SU-DHL-6 (cell line): ENCODE results near the gene ZNF584.

Experiments
- H2AFZ ChIP-seq: fragments of 200-600 bp; sonication (generic); 2 replicates; pipeline ENCODE4 v1.6.1; 2014; ENCODE audit warnings: low read depth, mild to moderate bottlenecking, moderate library complexity, mixed read lengths, antibody characterized with exemption, low read length; ENCODE audit not compliant: severe bottlenecking
- H3F3A ChIP-seq: fragments of 200-600 bp; shearing (Covaris generic); 2 replicates; pipeline ENCODE4 v1.6.0; 2016; ENCODE audit warnings: antibody characterized with exemption, mild to moderate bottlenecking; ENCODE audit not compliant: insufficient read depth
- H3K27ac ChIP-seq: fragments of 200-600 bp; sonication (generic); 2 replicates; pipeline ENCODE4 v1.5.1; 2016; ENCODE audit warnings: low read depth, mild to moderate bottlenecking, low read length, moderate library complexity, mixed read lengths
- H3K27me3 ChIP-seq: fragments of 200-600 bp; sonication (generic), shearing (Covaris generic); 2 replicates; pipeline ENCODE4 v1.6.0; 2014; ENCODE audit warnings: mild to moderate bottlenecking, low read length
- H3K36me3 ChIP-seq: fragments of 200-600 bp; sonication (generic); 2 replicates; pipeline ENCODE4 v1.6.1; 2014; ENCODE audit warnings: mild to moderate bottlenecking, low read length, mixed read lengths
- H3K4me2 ChIP-seq: fragments of 300-600, 200-600 bp; shearing (Covaris generic), sonication (generic); 2 replicates; pipeline ENCODE4 v1.6.0; 2014; ENCODE audit warnings: low read length, low read depth, mild to moderate bottlenecking; ENCODE audit not compliant: poor library complexity, severe bottlenecking
- H3K4me3 ChIP-seq: fragments of 200-600 bp; sonication (generic); 2 replicates; pipeline ENCODE4 v1.5.1; 2014; ENCODE audit warnings: antibody characterized with exemption, low read length, mild to moderate bottlenecking, mixed read lengths; ENCODE audit not compliant: insufficient read depth, poor library complexity, severe bottlenecking
- H3K79me2 ChIP-seq: fragments of 200-600 bp; sonication (generic); 2 replicates; pipeline ENCODE4 v1.6.1; 2014; ENCODE audit warnings: mild to moderate bottlenecking, low read length, moderate library complexity; ENCODE audit not compliant: insufficient read depth
- H3K9ac ChIP-seq: fragments of 200-600 bp; sonication (generic); 2 replicates; pipeline ENCODE4 v1.7.0; 2014; ENCODE audit warnings: mild to moderate bottlenecking, low read length
- H3K9me2 ChIP-seq: fragments of 200-600 bp; sonication (generic); replicated peaks from 2 replicates; pipeline ENCODE4 v1.6.1; 2014; ENCODE audit warnings: low read length; ENCODE audit not compliant: insufficient read depth
- H3K9me3 ChIP-seq: fragments of 200-600 bp; sonication (generic); 2 replicates; pipeline ENCODE4 v1.6.1; 2014; ENCODE audit warnings: low read length, mixed read lengths; ENCODE audit not compliant: insufficient read depth
- H4K20me1 ChIP-seq: fragments of 200-600 bp; sonication (generic); 2 replicates; pipeline ENCODE4 v1.6.1; 2014; ENCODE audit warnings: low read depth, mild to moderate bottlenecking, antibody characterized with exemption, low read length, moderate library complexity, mixed read lengths
- EZH2phosphoT487 ChIP-seq: fragments of 200-600 bp; sonication (generic), shearing (Covaris generic); conservative IDR thresholded peaks from 2 replicates; pipeline ENCODE4 v1.6.1; 2018; ENCODE audit warnings: mild to moderate bottlenecking, antibody characterized with exemption, low read length, moderate library complexity, mixed read lengths
- TF ChIP-seq, protein P1 (sequence below): fragments of 200-600 bp; sonication (generic); IDR thresholded peaks from one replicate; pipeline ENCODE4 v1.5.1; 2017; ENCODE audit warnings: antibody characterized with exemption, mild to moderate bottlenecking, low read length, moderate library complexity; ENCODE audit not compliant: insufficient read depth, poor library complexity, severe bottlenecking

ZNF584 gene

GRCh38 chr19:58406818-58407657 lies 1.4 kb upstream of the ZNF584 start:
- peak overlapping the region; percentile 72 for H3K9ac ChIP-seq
- H3K36me3 ChIP-seq = no peaks in the 10 kb centered on the region
- no peaks in the 10 kb centered on the region for H3K79me2 ChIP-seq
- TF ChIP-seq EZH2phosphoT487 = no peak
- TF ChIP-seq, protein P1, sequence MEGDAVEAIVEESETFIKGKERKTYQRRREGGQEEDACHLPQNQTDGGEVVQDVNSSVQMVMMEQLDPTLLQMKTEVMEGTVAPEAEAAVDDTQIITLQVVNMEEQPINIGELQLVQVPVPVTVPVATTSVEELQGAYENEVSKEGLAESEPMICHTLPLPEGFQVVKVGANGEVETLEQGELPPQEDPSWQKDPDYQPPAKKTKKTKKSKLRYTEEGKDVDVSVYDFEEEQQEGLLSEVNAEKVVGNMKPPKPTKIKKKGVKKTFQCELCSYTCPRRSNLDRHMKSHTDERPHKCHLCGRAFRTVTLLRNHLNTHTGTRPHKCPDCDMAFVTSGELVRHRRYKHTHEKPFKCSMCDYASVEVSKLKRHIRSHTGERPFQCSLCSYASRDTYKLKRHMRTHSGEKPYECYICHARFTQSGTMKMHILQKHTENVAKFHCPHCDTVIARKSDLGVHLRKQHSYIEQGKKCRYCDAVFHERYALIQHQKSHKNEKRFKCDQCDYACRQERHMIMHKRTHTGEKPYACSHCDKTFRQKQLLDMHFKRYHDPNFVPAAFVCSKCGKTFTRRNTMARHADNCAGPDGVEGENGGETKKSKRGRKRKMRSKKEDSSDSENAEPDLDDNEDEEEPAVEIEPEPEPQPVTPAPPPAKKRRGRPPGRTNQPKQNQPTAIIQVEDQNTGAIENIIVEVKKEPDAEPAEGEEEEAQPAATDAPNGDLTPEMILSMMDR = no peak
- H2AFZ ChIP-seq = no peak overlapping the region
- H3K4me2 ChIP-seq = peak overlapping the region; percentile 73
- H4K20me1 ChIP-seq = no peaks in the 10 kb centered on the region
- no peak overlapping the region for H3K27ac ChIP-seq
- no peaks in the 10 kb centered on the region for H3K9me3 ChIP-seq
- H3K27me3 ChIP-seq = no peaks in the 10 kb centered on the region
- H3F3A ChIP-seq = peaks cover 5% of the 10 kb centered on the region; the same call in 1 of the 2 replicates
- no peak overlapping the region for H3K4me3 ChIP-seq
- no peaks in the 10 kb centered on the region for H3K9me2 ChIP-seq

DNA sequence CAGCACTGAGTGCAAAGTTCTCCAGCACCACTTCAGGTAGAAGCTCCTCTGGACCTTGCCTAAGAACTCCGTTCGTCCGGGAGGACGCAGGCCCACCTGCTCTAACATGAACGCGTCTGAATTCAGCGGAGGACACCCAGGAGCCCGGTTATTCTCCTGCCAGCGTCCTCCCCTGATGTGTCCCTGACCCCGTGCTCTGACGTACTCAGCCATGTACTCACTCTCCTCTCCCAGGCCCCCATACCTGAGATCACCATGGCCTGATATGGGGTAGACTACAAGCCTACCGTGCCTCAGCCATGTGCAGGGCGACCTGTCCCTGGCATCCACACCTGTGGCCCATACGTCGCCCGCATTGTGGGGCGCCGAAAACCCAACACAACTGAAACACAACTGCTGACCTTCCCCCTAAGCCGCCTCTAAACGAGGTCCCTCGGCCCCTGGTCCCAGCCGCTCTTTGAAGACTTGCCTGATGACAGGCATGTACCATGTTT lies 744 bp upstream of the ZNF584 start:
- Histone ChIP-seq H4K20me1 (no peaks in the 10 kb centered on the region), H3K27me3 (no peaks in the 10 kb centered on the region), H3K9me2 (no peaks in the 10 kb centered on the region), H3K9me3 (no peaks in the 10 kb centered on the region), H2AFZ (peak overlapping the region; percentile 39), H3K27ac (peak overlapping the region; percentile 51), H3K9ac (peak overlapping the region; percentile 72), H3K36me3 (no peaks in the 10 kb centered on the region), H3K79me2 (no peaks in the 10 kb centered on the region), H3K4me3 (peak overlapping the region; percentile 67), H3F3A (peaks cover 8% of the 10 kb centered on the region; the same call in 1 of the 2 replicates), H3K4me2 (peak overlapping the region; percentile 73)
- TF ChIP-seq EZH2phosphoT487 = no peak
- TF ChIP-seq, protein P1 = no peak

DNA sequence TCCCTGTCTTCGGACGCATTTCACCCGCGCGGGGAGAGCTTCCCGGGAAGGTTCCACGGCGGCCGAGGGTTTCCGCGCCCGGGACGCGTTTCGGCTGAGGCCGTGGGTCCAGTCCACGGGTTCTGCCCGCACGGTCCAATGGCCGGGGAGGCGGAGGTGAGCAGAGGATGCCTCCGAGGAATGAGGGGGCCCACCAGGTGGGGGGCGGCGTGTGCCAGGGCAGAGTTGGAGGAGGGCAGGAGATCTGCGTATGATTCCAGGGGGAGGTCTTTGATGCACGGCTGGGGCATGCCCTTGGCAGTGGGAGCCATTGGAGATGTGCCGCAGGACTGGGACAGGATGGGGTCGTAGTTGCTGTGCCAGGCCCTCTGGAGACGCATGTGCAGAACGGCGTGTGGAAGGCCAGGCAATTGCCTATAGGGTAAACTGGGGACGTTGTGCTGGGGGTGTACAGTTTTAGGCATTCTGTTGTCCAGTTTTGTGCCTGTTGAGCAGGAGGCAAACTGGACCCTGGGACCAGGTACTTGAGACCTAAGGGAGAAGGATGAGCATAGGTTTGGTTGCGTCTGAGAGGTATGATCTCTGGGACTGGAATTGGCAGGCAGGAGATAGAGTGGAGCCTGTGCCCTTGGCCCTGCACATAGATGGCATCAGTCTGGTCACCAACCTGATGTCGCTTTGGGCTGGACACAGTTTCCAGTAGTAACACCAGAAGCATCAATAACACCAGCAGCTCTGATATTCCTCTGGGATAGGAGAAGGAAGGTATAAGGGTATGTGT lies 751 bp downstream of the ZNF584 start:
- H3K36me3 ChIP-seq = no peaks in the 10 kb centered on the region
- H3K9me2 ChIP-seq = no peaks in the 10 kb centered on the region
- H3K9me3 ChIP-seq = no peaks in the 10 kb centered on the region
- H3K4me2 ChIP-seq = peak overlapping the region; percentile 73
- no peak overlapping the region for H3K27ac ChIP-seq
- H4K20me1 ChIP-seq = no peaks in the 10 kb centered on the region
- H2AFZ ChIP-seq = peak overlapping the region; percentile 85
- no peaks in the 10 kb centered on the region for H3K79me2 ChIP-seq
- peaks cover 8% of the 10 kb centered on the region; the same call in 1 of the 2 replicates for H3F3A ChIP-seq
- H3K4me3 ChIP-seq = peak overlapping the region; percentile 67
- H3K9ac ChIP-seq = peak overlapping the region; percentile 72
- TF ChIP-seq, protein P1 = no peak
- TF ChIP-seq EZH2phosphoT487 = no peak
- H3K27me3 ChIP-seq = no peaks in the 10 kb centered on the region
